ENCODE measurements around the gene TRIM47. TPM values are rescaled to one million over a fixed set of nuclear protein-coding genes. Genes with fewer than 3 reads are reported as not detected.

TRIM47 gene
- total RNA-seq, 1 donor from 2014 or later = 46.3 TPM

DNA sequence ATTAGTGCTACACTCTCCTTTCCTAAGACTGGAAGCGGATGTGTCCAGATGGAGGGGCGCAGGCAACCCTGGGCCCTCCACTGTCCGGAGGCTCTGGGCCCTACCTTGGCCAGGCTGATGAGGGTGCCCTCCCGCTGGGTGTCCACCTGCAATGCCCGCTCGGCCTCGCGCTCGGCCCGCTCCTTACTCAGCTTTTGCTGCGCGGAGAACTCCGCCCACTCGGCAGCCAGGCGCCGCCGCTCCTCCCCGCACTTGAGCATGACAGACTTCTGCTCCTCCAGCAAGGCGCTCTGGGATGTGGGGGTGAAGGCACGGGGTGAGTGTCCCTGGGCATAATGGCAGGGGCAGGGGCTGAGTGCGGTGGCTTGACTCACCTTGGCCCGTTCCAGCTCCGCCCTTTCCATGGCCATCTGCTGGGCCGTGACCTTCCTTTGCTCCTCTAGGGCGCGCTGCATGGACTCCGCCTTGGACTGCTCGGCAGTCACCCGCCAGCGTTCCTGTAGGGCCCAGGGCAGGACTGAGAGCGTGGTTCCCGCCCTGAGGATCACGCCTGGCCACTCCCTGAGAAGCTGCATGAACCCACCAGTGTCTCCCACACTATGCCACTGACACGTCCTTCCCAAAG, 36.4 kb upstream of the TRIM47 start:
- H3K27ac Mint-ChIP-seq (ENCODE audit: unreplicated experiment) = no peak overlapping the region
- TF ChIP-seq, protein P1, sequence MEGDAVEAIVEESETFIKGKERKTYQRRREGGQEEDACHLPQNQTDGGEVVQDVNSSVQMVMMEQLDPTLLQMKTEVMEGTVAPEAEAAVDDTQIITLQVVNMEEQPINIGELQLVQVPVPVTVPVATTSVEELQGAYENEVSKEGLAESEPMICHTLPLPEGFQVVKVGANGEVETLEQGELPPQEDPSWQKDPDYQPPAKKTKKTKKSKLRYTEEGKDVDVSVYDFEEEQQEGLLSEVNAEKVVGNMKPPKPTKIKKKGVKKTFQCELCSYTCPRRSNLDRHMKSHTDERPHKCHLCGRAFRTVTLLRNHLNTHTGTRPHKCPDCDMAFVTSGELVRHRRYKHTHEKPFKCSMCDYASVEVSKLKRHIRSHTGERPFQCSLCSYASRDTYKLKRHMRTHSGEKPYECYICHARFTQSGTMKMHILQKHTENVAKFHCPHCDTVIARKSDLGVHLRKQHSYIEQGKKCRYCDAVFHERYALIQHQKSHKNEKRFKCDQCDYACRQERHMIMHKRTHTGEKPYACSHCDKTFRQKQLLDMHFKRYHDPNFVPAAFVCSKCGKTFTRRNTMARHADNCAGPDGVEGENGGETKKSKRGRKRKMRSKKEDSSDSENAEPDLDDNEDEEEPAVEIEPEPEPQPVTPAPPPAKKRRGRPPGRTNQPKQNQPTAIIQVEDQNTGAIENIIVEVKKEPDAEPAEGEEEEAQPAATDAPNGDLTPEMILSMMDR (IDR thresholded peaks at IDR 0.05) = no peak
- no peaks in the 10 kb centered on the region for H3K27me3 Mint-ChIP-seq (ENCODE audit: low read depth)
- peaks cover 16% of the 10 kb centered on the region for H3K36me3 Mint-ChIP-seq (ENCODE audit: low read depth)
- DNase-seq (ENCODE audit: low spot score) = no peak
- no peaks in the 10 kb centered on the region for H3K4me1 Mint-ChIP-seq (ENCODE audit: low read depth)
- H3K9me3 Mint-ChIP-seq (ENCODE audit: low read depth) = no peaks in the 10 kb centered on the region
- H3K4me3 Mint-ChIP-seq (ENCODE audit: unreplicated experiment) = no peak overlapping the region

DNA sequence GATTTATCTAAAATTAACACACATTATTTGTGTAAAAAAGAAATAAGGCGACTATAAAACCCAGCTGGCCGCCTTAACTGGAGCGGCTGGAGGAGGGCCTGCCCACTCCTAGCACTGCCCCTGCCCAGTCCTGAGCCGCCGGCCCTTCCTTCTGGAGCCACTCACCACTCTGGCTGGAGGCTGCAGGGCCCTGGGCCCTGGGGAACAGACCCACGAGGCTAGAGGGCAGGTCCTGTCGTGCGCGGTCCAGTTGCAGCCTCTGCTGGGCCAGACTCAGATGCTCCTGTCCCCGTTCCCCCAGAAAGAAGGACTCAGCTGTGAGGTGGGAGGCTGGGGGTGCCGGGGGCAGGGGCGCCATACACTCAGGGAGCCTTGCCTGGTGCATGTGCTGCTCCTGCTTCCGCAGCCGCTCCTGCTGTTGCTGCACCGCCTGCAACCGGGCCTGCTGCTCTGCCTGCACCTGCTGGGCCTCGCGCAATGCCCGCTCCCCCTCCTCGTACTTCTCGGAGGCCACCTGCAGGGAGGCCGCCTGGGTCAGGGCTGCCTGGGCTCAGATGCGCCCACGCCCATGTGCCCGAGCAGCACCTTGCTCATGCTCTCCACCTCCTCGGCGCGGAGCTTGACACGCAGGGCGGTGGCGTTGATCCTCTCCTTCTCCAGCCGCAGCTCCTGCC, 35.3 kb upstream of the TRIM47 start:
- no peaks in the 10 kb centered on the region for H3K9me3 Mint-ChIP-seq (ENCODE audit: low read depth)
- TF ChIP-seq, protein P1 (IDR thresholded peaks at IDR 0.05) = no peak
- DNase-seq (ENCODE audit: low spot score) = no peak
- H3K36me3 Mint-ChIP-seq (ENCODE audit: low read depth) = peaks cover 12% of the 10 kb centered on the region
- no peak overlapping the region for H3K4me3 Mint-ChIP-seq (ENCODE audit: unreplicated experiment)
- H3K27ac Mint-ChIP-seq (ENCODE audit: unreplicated experiment) = no peak overlapping the region
- H3K27me3 Mint-ChIP-seq (ENCODE audit: low read depth) = no peaks in the 10 kb centered on the region
- no peaks in the 10 kb centered on the region for H3K4me1 Mint-ChIP-seq (ENCODE audit: low read depth)

DNA sequence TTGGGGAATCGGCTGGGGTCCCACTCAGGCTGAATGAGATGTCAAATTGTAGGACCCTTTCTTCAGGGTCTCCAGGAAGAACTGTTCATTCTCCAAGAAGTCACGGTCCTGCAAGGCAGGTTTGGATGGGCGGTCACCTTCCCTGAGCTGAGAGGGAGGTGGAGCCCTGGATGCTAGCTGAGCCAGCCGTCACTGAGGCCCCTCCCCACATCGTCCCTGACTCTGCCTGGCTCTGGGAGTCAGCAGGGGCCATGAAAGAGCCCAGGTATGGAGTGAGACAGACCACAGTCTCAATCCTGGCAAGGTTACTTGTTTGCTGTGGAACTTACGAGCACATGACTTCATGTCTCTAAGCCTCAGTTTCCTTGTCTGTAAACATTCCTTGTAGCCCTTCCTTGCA, 32.3 kb upstream of the TRIM47 start:
- H3K27me3 Mint-ChIP-seq (ENCODE audit: low read depth) = no peaks in the 10 kb centered on the region
- no peaks in the 10 kb centered on the region for H3K4me1 Mint-ChIP-seq (ENCODE audit: low read depth)
- H3K9me3 Mint-ChIP-seq (ENCODE audit: low read depth) = no peaks in the 10 kb centered on the region
- TF ChIP-seq, protein P1 (IDR thresholded peaks at IDR 0.05) = no peak
- H3K4me3 Mint-ChIP-seq (ENCODE audit: unreplicated experiment) = no peak overlapping the region
- peaks cover 9% of the 10 kb centered on the region for H3K36me3 Mint-ChIP-seq (ENCODE audit: low read depth)
- DNase-seq (ENCODE audit: low spot score) = no peak
- no peak overlapping the region for H3K27ac Mint-ChIP-seq (ENCODE audit: unreplicated experiment)

DNA sequence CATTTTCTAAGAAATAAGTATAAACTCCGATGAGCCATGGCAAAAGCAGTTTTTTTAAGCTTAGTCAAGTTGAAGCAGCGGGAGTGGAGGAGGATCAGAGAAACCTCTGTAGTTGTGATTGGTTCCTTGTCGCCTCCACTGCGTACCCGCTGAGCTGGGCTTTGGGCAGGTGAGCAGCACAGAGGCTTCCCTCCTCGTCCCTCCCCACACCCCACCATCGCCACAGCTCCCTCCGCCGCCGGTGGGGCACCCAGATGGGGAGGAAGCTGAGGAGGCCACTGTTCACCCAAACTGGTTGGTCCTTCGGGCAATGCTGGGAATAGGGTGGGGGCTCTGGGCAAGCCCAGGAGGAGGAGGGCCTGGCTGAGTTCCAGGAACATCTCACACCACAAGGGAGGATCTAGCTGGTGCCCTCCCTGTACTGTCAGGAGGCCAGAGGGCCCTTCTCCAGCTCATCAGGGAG, 31.5 kb upstream of the TRIM47 start:
- Mint-ChIP-seq H3K4me1 (ENCODE audit: low read depth) (peaks cover 4% of the 10 kb centered on the region), H3K27ac (ENCODE audit: unreplicated experiment) (no peak overlapping the region)

DNA sequence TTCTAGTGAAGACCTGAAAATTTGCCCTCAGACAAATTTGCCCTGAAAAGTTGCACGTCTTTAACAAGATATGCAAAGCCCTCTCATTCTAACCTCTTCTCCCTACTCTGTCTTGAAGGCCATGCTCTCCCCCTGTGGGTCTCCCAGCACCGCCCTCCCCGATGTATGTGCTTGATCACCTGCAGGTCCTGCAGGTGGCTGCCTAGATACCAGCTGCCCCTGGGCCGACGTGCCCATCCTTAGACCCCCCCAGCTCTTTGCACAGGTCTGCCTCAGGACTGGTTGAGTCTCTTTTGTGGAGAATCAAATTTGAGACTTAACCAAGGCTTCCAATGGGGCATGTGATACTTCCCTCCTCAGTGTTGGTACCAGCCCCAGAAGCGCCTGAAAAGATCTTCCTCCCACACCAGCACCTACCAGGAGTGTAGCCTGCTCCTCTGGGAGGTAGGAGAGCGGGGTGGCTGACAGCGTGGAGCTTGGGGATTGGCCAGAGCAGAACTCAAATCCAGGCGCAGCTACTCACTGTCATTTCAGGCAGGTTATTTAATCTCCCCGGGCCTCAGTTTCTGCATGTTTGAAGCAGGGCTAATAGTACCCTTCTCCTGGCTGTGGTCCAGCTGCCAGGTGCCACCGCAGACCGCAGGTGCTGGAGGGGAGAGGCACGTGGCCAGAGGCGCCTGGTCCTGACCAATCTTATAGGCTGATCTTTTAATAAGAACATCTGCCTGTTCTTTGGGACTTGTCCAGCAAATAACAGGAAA, 30.9 kb upstream of the TRIM47 start:
- DNase-seq (ENCODE audit: low spot score) = no peak
- H3K4me1 Mint-ChIP-seq (ENCODE audit: low read depth) = peaks cover 4% of the 10 kb centered on the region
- no peaks in the 10 kb centered on the region for H3K9me3 Mint-ChIP-seq (ENCODE audit: low read depth)
- TF ChIP-seq, protein P1 (IDR thresholded peaks at IDR 0.05) = no peak
- H3K27ac Mint-ChIP-seq (ENCODE audit: unreplicated experiment) = no peak overlapping the region
- peaks cover 6% of the 10 kb centered on the region for H3K36me3 Mint-ChIP-seq (ENCODE audit: low read depth)
- H3K27me3 Mint-ChIP-seq (ENCODE audit: low read depth) = no peaks in the 10 kb centered on the region
- no peak overlapping the region for H3K4me3 Mint-ChIP-seq (ENCODE audit: unreplicated experiment)

More for the DNA sequence above, 31.5 kb upstream of the TRIM47 start:
- TF ChIP-seq, protein P1 (IDR thresholded peaks at IDR 0.05) = no peak
- Mint-ChIP-seq H3K36me3 (ENCODE audit: low read depth) (peaks cover 6% of the 10 kb centered on the region), H3K27me3 (ENCODE audit: low read depth) (no peaks in the 10 kb centered on the region), H3K4me3 (ENCODE audit: unreplicated experiment) (no peak overlapping the region), H3K9me3 (ENCODE audit: low read depth) (no peaks in the 10 kb centered on the region)
- DNase-seq (ENCODE audit: low spot score) = no peak

All from chondrocyte (in vitro differentiated cells).